ENCODE data around the gene WDR77. TPM values are rescaled to one million over a fixed set of nuclear protein-coding genes. Genes with fewer than 3 reads are reported as not detected.
A peak's percentile ranks its signal among the peaks of the same experiment; 100 is the strongest.

Gene WDR77
- total RNA-seq, 1 donor = 29.7 TPM

DNA sequence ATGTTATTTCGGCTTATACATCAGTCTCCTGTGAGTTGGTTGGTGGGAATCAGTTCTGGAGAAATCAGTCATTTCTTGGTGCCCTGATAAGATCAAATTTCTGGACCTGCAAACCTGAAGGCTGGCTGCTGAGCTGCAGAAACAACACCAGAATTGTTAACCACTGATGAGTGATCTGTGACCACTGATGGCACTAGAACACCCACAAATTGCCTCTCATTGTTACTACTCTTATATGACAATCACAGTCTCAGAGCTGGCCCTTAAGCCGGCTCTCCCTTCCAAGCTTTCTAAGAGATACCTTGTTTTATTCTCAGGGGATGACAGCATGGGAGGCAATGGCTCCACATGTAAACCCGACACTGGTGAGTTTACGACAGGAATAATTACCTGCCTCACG, 26.6 kb upstream of the WDR77 start:
- Histone ChIP-seq H3K27ac (ENCODE audit: low read depth, low read length) (no peak overlapping the region), H3K9me3 (ENCODE audit: low read depth, low read length) (no peaks in the 10 kb centered on the region), H4K20me1 (ENCODE audit: insufficient read depth, low read length) (no peaks in the 10 kb centered on the region), H3K36me3 (ENCODE audit: insufficient read depth, low read length) (peaks cover 6% of the 10 kb centered on the region), H3K79me2 (ENCODE audit: insufficient read depth, low read length) (no peaks in the 10 kb centered on the region), H2AFZ (ENCODE audit: low read length) (no peak overlapping the region), H3K4me3 (ENCODE audit: insufficient read depth, low read length) (no peak overlapping the region), H3K27me3 (ENCODE audit: insufficient read depth, low read length) (no peaks in the 10 kb centered on the region), H3K4me2 (ENCODE audit: insufficient read depth, low read length) (peak overlapping the region; percentile 0), H3K4me1 (ENCODE audit: insufficient read depth, low read length) (peaks cover 28% of the 10 kb centered on the region)
- no peak for DNase-seq (ENCODE audit: insufficient read length, low spot score, missing footprints)
- TF ChIP-seq CTCF (IDR thresholded peaks at IDR 0.05; ENCODE audit: extremely low read depth, low read depth, low read length) = no peak

- H2AFZ ChIP-seq (ENCODE audit: low read length) = no peak overlapping the region
- peaks cover 9% of the 10 kb centered on the region for H3K36me3 ChIP-seq (ENCODE audit: insufficient read depth, low read length)
- H3K79me2 ChIP-seq (ENCODE audit: insufficient read depth, low read length) = no peaks in the 10 kb centered on the region
- H3K27me3 ChIP-seq (ENCODE audit: insufficient read depth, low read length) = no peaks in the 10 kb centered on the region
- H3K4me3 ChIP-seq (ENCODE audit: insufficient read depth, low read length) = no peak overlapping the region
- no peak for TF ChIP-seq CTCF (IDR thresholded peaks at IDR 0.05; ENCODE audit: extremely low read depth, low read depth, low read length)
- no peaks in the 10 kb centered on the region for H4K20me1 ChIP-seq (ENCODE audit: insufficient read depth, low read length)
- DNase-seq (ENCODE audit: insufficient read length, low spot score, missing footprints) = no peak
- peaks cover 28% of the 10 kb centered on the region for H3K4me1 ChIP-seq (ENCODE audit: insufficient read depth, low read length)
- no peaks in the 10 kb centered on the region for H3K9me3 ChIP-seq (ENCODE audit: low read depth, low read length)
- H3K27ac ChIP-seq (ENCODE audit: low read depth, low read length) = peak overlapping the region; percentile 59
- H3K4me2 ChIP-seq (ENCODE audit: insufficient read depth, low read length) = peak overlapping the region; percentile 61
Measured at GRCh38 chr1:111474521-111474920, 25.5 kb upstream of the WDR77 start.

DNA sequence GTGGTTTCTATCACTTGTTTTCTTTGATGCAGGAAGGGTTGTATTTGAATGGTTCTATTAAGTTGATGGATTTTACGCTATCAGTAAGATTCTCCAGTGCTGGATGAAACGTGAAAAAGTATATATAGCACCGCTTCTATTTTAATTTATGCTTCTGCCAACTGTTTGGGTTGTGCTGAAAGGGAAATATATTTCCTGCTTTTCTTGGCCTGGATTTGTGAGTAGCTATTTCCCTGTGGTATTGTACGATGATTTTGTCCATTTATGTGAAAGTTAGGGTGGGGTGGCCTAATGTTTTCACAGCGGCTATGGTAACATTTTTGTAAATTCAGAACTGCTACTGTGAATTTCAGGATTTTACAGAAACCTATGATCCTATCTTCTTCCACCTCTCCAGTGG, 25.1 kb upstream of the WDR77 start:
- Histone ChIP-seq H3K27ac (ENCODE audit: low read depth, low read length) (peak overlapping the region; percentile 59), H3K27me3 (ENCODE audit: insufficient read depth, low read length) (no peaks in the 10 kb centered on the region), H3K36me3 (ENCODE audit: insufficient read depth, low read length) (peaks cover 13% of the 10 kb centered on the region), H3K9me3 (ENCODE audit: low read depth, low read length) (no peaks in the 10 kb centered on the region), H3K4me2 (ENCODE audit: insufficient read depth, low read length) (peak overlapping the region; percentile 61), H3K4me3 (ENCODE audit: insufficient read depth, low read length) (peak overlapping the region; percentile 11), H3K79me2 (ENCODE audit: insufficient read depth, low read length) (no peaks in the 10 kb centered on the region), H3K4me1 (ENCODE audit: insufficient read depth, low read length) (peaks cover 28% of the 10 kb centered on the region), H2AFZ (ENCODE audit: low read length) (no peak overlapping the region), H4K20me1 (ENCODE audit: insufficient read depth, low read length) (no peaks in the 10 kb centered on the region)
- no peak for DNase-seq (ENCODE audit: insufficient read length, low spot score, missing footprints)
- no peak for TF ChIP-seq CTCF (IDR thresholded peaks at IDR 0.05; ENCODE audit: extremely low read depth, low read depth, low read length)

GRCh38 chr1:111471538-111471937, 22.5 kb upstream of the WDR77 start:
- Histone ChIP-seq H3K4me2 (ENCODE audit: insufficient read depth, low read length) (no peak overlapping the region), H3K79me2 (ENCODE audit: insufficient read depth, low read length) (no peaks in the 10 kb centered on the region), H3K4me3 (ENCODE audit: insufficient read depth, low read length) (no peak overlapping the region), H2AFZ (ENCODE audit: low read length) (no peak overlapping the region), H3K4me1 (ENCODE audit: insufficient read depth, low read length) (peaks cover 28% of the 10 kb centered on the region), H3K9me3 (ENCODE audit: low read depth, low read length) (no peaks in the 10 kb centered on the region), H4K20me1 (ENCODE audit: insufficient read depth, low read length) (no peaks in the 10 kb centered on the region), H3K36me3 (ENCODE audit: insufficient read depth, low read length) (peaks cover 15% of the 10 kb centered on the region), H3K27me3 (ENCODE audit: insufficient read depth, low read length) (no peaks in the 10 kb centered on the region), H3K27ac (ENCODE audit: low read depth, low read length) (no peak overlapping the region)
- DNase-seq (ENCODE audit: insufficient read length, low spot score, missing footprints) = no peak
- no peak for TF ChIP-seq CTCF (IDR thresholded peaks at IDR 0.05; ENCODE audit: extremely low read depth, low read depth, low read length)
